Gastrocnemius medialis (tissue), 4 donors: ENCODE data around the gene CD1C. TPM values are rescaled to one million over a fixed set of nuclear protein-coding genes. Genes with fewer than 3 reads are reported as not detected.

ENCODE experiments used
- ATAC-seq, 2 donors: fragments of 150-250 bp; one replicate each; pipeline ENCODE4 v1.9.1; 2016
- DNase-seq, 2 donors: peaks; one replicate each; pipeline ENCODE4 v3.0.0-alpha.2; 2019
- H3K27ac ChIP-seq, 4 donors: fragments of 200-600 bp; sonication (generic); 1 replicate in 1 of 4; 2 replicates in 3 of 4; pipeline ENCODE4 v1.5.1; 2016 to 2018; ENCODE audit warnings: mild to moderate bottlenecking in 2 of 4, moderate library complexity in 1 of 4
- H3K27me3 ChIP-seq, 3 donors: fragments of 200-600 bp; sonication (generic) in 2 of 3; 1 replicate in 1 of 3; 2 replicates in 2 of 3; pipeline versions ENCODE4 v1.5.1 to v1.6.0; 2016 to 2019; ENCODE audit warnings: mild to moderate bottlenecking in 1 of 3, moderate library complexity in 1 of 3
- H3K36me3 ChIP-seq, 2 donors: fragments of 200-600 bp; sonication (generic) in 1 of 2; one replicate each; pipeline ENCODE4 v1.5.1; 2017 to 2018
- H3K4me1 ChIP-seq, 2 donors: fragments of 200-600 bp; sonication (generic) in 1 of 2; one replicate each; pipeline ENCODE4 v1.5.1; 2016 to 2017; ENCODE audit warnings: mild to moderate bottlenecking in 2 of 2
- H3K4me3 ChIP-seq, 4 donors: fragments of 200-600 bp; sonication (generic) in 3 of 4; 1 replicate in 1 of 4; 2 replicates in 3 of 4; pipeline ENCODE4 v1.5.1; 2016 to 2019; ENCODE audit warnings: mild to moderate bottlenecking in 2 of 4
- H3K9me3 ChIP-seq, 3 donors: fragments of 200-600 bp; sonication (generic) in 2 of 3; 1 replicate in 1 of 3; 2 replicates in 2 of 3; pipeline ENCODE4 v1.5.1; 2016 to 2019
- CTCF ChIP-seq, 5 experiments: fragments of 450-650 bp in 3 of 5; fragments of 200-600 bp in 2 of 5; sonication (generic) in 2 of 5; IDR thresholded peaks in 4 of 5; conservative IDR thresholded peaks in 1 of 5; 1 replicate in 4 of 5; 2 replicates in 1 of 5; pipeline ENCODE4 v1.5.1; 2016 to 2019; ENCODE audit warnings: antibody characterized with exemption in 5 of 5, mild to moderate bottlenecking in 3 of 5, moderate library complexity in 3 of 5
- POLR2A ChIP-seq, 2 donors: fragments of 450-650 bp; IDR thresholded peaks; one replicate each; pipeline ENCODE4 v1.6.1; 2017; ENCODE audit warnings: antibody characterized with exemption in 2 of 2, mild to moderate bottlenecking in 2 of 2, moderate library complexity in 2 of 2
- in situ Hi-C, 4 donors: fragments of 200-750 bp; cut with MboI; loops; one replicate each; pipeline versions ENCODE4 v1.15.0 to v1.8.0; 2017; ENCODE audit warnings: low sequenced_read_pairs in 4 of 4
- intact Hi-C: fragments of 100-400 bp; cut with DNase I; formaldehyde crosslinking; loops from one replicate; pipeline ENCODE4 v1.15.1; 2023; ENCODE audit warnings: low total_unique reads
- total RNA-seq, 4 donors: library from RNA; depleted of rRNA; stranded (reverse); fragments of >200 nt; gene quantifications; one replicate each; pipeline versions ENCODE4 v1.1.0 to v1.2.3, GENCODE V29; 2016

Gene CD1C
- under 1 TPM in 1 of 4 donors, not detected in 3; 0.35 TPM for total RNA-seq

GRCh38 chr1:158289811-158290210, at the start of gene CD1C:
CD1C (plus strand) TSS chr1:158289923; CDS start chr1:158290065, 142 bp downstream.
- Histone ChIP-seq H3K4me3 (no peak within 1 kb of the TSS), H3K36me3 (no peaks in the 10 kb centered on the region), H3K4me1 (no peaks in the 10 kb centered on the region), H3K9me3 (no peaks in the 10 kb centered on the region), H3K27ac (no peak within 1 kb of the TSS), H3K27me3 (no peaks in the 10 kb centered on the region)
- in situ Hi-C loops (no loop called here), intact Hi-C loops (no loop called here)
- ATAC-seq (no peak), DNase-seq (no peak)
- TF ChIP-seq CTCF (IDR thresholded peaks at IDR 0.05 in 4 of 5, conservative IDR thresholded peaks at IDR 0.05 in 1 of 5), result no peak
- no peak for TF ChIP-seq POLR2A (IDR thresholded peaks at IDR 0.05)

- no peaks in the 10 kb centered on the region for H3K9me3 ChIP-seq
- in situ Hi-C loops (no loop called here), intact Hi-C loops (no loop called here)
- no peaks in the 10 kb centered on the region for H3K36me3 ChIP-seq
- ATAC-seq (no peak), DNase-seq (no peak)
- no peak overlapping the region for H3K27ac ChIP-seq
- H3K4me3 ChIP-seq, result no peak overlapping the region
- no peaks in the 10 kb centered on the region for H3K4me1 ChIP-seq
- TF ChIP-seq CTCF (IDR thresholded peaks at IDR 0.05 in 4 of 5, conservative IDR thresholded peaks at IDR 0.05 in 1 of 5) (no peak), POLR2A (IDR thresholded peaks at IDR 0.05) (no peak)
- no peaks in the 10 kb centered on the region for H3K27me3 ChIP-seq
Observed at GRCh38 chr1:158246650-158247049, 43.1 kb upstream of the CD1C start.

- peak in 1 of 2 donors; percentile 11 for DNase-seq
- intact Hi-C loops, result no loop called here
- no peak for TF ChIP-seq POLR2A (IDR thresholded peaks at IDR 0.05)
- no peak for TF ChIP-seq CTCF (IDR thresholded peaks at IDR 0.05 in 4 of 5, conservative IDR thresholded peaks at IDR 0.05 in 1 of 5)
- no peaks in the 10 kb centered on the region for H3K36me3 ChIP-seq
- no peaks in the 10 kb centered on the region for H3K27me3 ChIP-seq
- no peak overlapping the region for H3K4me3 ChIP-seq
- no peak overlapping the region for H3K27ac ChIP-seq
- H3K4me1 ChIP-seq, result no peaks in the 10 kb centered on the region
- in situ Hi-C loops, result no loop called here
- ATAC-seq, result no peak
- no peaks in the 10 kb centered on the region for H3K9me3 ChIP-seq
Observed at GRCh38 chr1:158248118-158248517, 41.6 kb upstream of the CD1C start.

- in situ Hi-C loops (no loop called here), intact Hi-C loops (no loop called here)
- no peak for TF ChIP-seq POLR2A (IDR thresholded peaks at IDR 0.05)
- TF ChIP-seq CTCF (IDR thresholded peaks at IDR 0.05 in 4 of 5, conservative IDR thresholded peaks at IDR 0.05 in 1 of 5), result no peak
- H3K27me3 ChIP-seq, result no peaks in the 10 kb centered on the region
- H3K27ac ChIP-seq, result no peak overlapping the region
- H3K9me3 ChIP-seq, result no peaks in the 10 kb centered on the region
- H3K36me3 ChIP-seq, result no peaks in the 10 kb centered on the region
- DNase-seq (no peak), ATAC-seq (no peak)
- no peak overlapping the region for H3K4me3 ChIP-seq
- no peaks in the 10 kb centered on the region for H3K4me1 ChIP-seq
Observed at GRCh38 chr1:158248771-158249170, 41.0 kb upstream of the CD1C start.

- Histone ChIP-seq H3K4me3 (no peak overlapping the region), H3K9me3 (no peaks in the 10 kb centered on the region), H3K36me3 (no peaks in the 10 kb centered on the region), H3K27ac (no peak overlapping the region), H3K4me1 (no peaks in the 10 kb centered on the region), H3K27me3 (no peaks in the 10 kb centered on the region)
- in situ Hi-C loops, result no loop called here
- intact Hi-C loops, result no loop called here
- TF ChIP-seq POLR2A (IDR thresholded peaks at IDR 0.05), result no peak
- no peak for TF ChIP-seq CTCF (IDR thresholded peaks at IDR 0.05 in 4 of 5, conservative IDR thresholded peaks at IDR 0.05 in 1 of 5)
- ATAC-seq (no peak), DNase-seq (no peak)
Observed at GRCh38 chr1:158249646-158250045, 40.1 kb upstream of the CD1C start.
